Keratinocyte (primary cell): Measurements from ENCODE around the gene HEPACAM. TPM values are rescaled to one million over a fixed set of nuclear protein-coding genes. Genes with fewer than 3 reads are reported as not detected.

Source experiments
- DNase-seq: peaks from one replicate; pipeline ENCODE4 v3.0.0-alpha.2; 2011; ENCODE audit warnings: low read depth, missing footprints, low spot score
- FAIRE-seq: peaks from 2 replicates; lab custom pipeline; 2011; peaks lifted over from hg19 to GRCh38; lab: Jason Lieb, UNC
- H2AFZ ChIP-seq: 2 replicates; pipeline ENCODE4 v1.6.0; 2012; ENCODE audit warnings: low read length, control low read depth, inconsistent platforms; ENCODE audit not compliant: control insufficient read depth
- H3K27ac ChIP-seq: 2 replicates; pipeline ENCODE4 v1.5.1; 2011; ENCODE audit warnings: low read length; ENCODE audit not compliant: control insufficient read depth, insufficient read depth
- H3K27me3 ChIP-seq: 3 replicates; pipeline ENCODE4 v1.6.0; 2011; ENCODE audit warnings: low read length; ENCODE audit not compliant: control insufficient read depth, insufficient read depth; ENCODE audit errors: extremely low read depth
- H3K36me3 ChIP-seq, 2 experiments: 2 replicates in 1 of 2; 3 replicates in 1 of 2; pipeline ENCODE4 v1.5.1; 2011; ENCODE audit warnings: low read length in 2 of 2, mild to moderate bottlenecking in 1 of 2; ENCODE audit not compliant: control insufficient read depth in 2 of 2, insufficient read depth in 2 of 2; ENCODE audit errors: extremely low read depth in 1 of 2
- H3K4me1 ChIP-seq: 3 replicates; pipeline ENCODE4 v1.5.1; 2011; ENCODE audit warnings: low read length; ENCODE audit not compliant: control insufficient read depth, insufficient read depth; ENCODE audit errors: extremely low read depth
- H3K4me2 ChIP-seq: 3 replicates; pipeline ENCODE4 v1.6.0; 2011; ENCODE audit warnings: low read depth, low read length; ENCODE audit not compliant: control insufficient read depth, insufficient read depth; ENCODE audit errors: extremely low read depth
- H3K4me3 ChIP-seq, 3 experiments: fragments of 200-600 bp in 1 of 3; sonication (generic) in 1 of 3; 2 replicates in 2 of 3; 3 replicates in 1 of 3; pipeline ENCODE4 v1.5.1; 2011 to 2016; ENCODE audit warnings: low read length in 3 of 3, mild to moderate bottlenecking in 3 of 3, control low read depth in 2 of 3, inconsistent platforms in 1 of 3, low read depth in 1 of 3, mixed read lengths in 1 of 3, mixed run types in 1 of 3, moderate library complexity in 1 of 3; ENCODE audit not compliant: control insufficient read depth in 2 of 3, insufficient read depth in 2 of 3; ENCODE audit errors: extremely low read depth in 1 of 3
- H3K79me2 ChIP-seq: 2 replicates; pipeline ENCODE4 v1.6.0; 2012; ENCODE audit warnings: low read length; ENCODE audit not compliant: control insufficient read depth, insufficient read depth
- H3K9ac ChIP-seq: 3 replicates; pipeline ENCODE4 v1.6.0; 2011; ENCODE audit warnings: low read length; ENCODE audit not compliant: control insufficient read depth, insufficient read depth; ENCODE audit errors: extremely low read depth
- H3K9me1 ChIP-seq: 3 replicates; pipeline ENCODE4 v1.6.0; 2011; ENCODE audit warnings: low read length; ENCODE audit not compliant: control insufficient read depth, insufficient read depth; ENCODE audit errors: extremely low read depth
- H3K9me3 ChIP-seq: 2 replicates; pipeline ENCODE4 v1.5.1; 2012; ENCODE audit warnings: low read depth, low read length; ENCODE audit not compliant: control insufficient read depth
- H4K20me1 ChIP-seq: 3 replicates; pipeline ENCODE4 v1.6.0; 2011; ENCODE audit warnings: low read length; ENCODE audit not compliant: control insufficient read depth, insufficient read depth; ENCODE audit errors: extremely low read depth
- CTCF ChIP-seq, 3 experiments: IDR thresholded peaks in 1 of 3; conservative IDR thresholded peaks in 1 of 3; optimal IDR thresholded peaks in 1 of 3; 2 replicates in 2 of 3; 3 replicates in 1 of 3; pipeline versions ENCODE3 to v1.5.1; 2011; ENCODE audit warnings: low read length in 3 of 3, mild to moderate bottlenecking in 3 of 3, moderate library complexity in 2 of 3, control low read depth in 1 of 3, inconsistent platforms in 1 of 3; ENCODE audit not compliant: insufficient read depth in 2 of 3; ENCODE audit errors: extremely low read depth in 1 of 3
- EZH2 ChIP-seq: IDR thresholded peaks from one replicate; pipeline ENCODE4 v1.6.1; 2012; ENCODE audit warnings: inconsistent platforms, mild to moderate bottlenecking, low read length, moderate library complexity
- dilution Hi-C: fragments of 300-500 bp; cut with MboI; formaldehyde crosslinking; loops from one replicate; pipeline ENCODE4 v1.7.0; 2020; ENCODE audit warnings: low sequenced_read_pairs; ENCODE audit not compliant: extremely low pct_ligation_motif_present
- polyA plus RNA-seq, 5 experiments: library from polyadenylated mRNA; depleted of rRNA in 3 of 5; stranded (reverse) in 3 of 5; stranded (forward) in 1 of 5; unstranded in 1 of 5; fragments of >200 nt; gene quantifications; 1 replicate in 1 of 5; 2 replicates in 3 of 5; 3 replicates in 1 of 5; pipeline versions ENCODE4 v1.2.1 to v1.2.3, GENCODE V29; 2011 to 2012; ENCODE audit warnings: missing spikeins in 2 of 5, low read depth in 1 of 5, low replicate concordance in 1 of 5

Gene HEPACAM
- polyA plus RNA-seq, 1 donor (not counting 4 experiments of a cell fraction or from before 2014, with no cell fraction given) = not detected

- no peak for DNase-seq
- FAIRE-seq = no peak
- dilution Hi-C loops = no loop called here
Observed at GRCh38 chr11:124872741-124873140, 63.1 kb downstream of the HEPACAM start.

GRCh38 chr11:124872280-124872679 lies 63.6 kb downstream of the HEPACAM start:
- H4K20me1 ChIP-seq = no peaks in the 10 kb centered on the region
- dilution Hi-C loops = no loop called here
- no peak for FAIRE-seq

More at GRCh38 chr11:124872741-124873140, 63.1 kb downstream of the HEPACAM start:
- H3K9ac ChIP-seq = no peak overlapping the region
- no peak overlapping the region for H2AFZ ChIP-seq
- no peak overlapping the region for H3K4me3 ChIP-seq
- no peak overlapping the region for H3K27ac ChIP-seq
- H3K4me2 ChIP-seq = no peak overlapping the region
- H3K36me3 ChIP-seq = no peaks in the 10 kb centered on the region
- no peaks in the 10 kb centered on the region for H3K9me3 ChIP-seq
- H3K4me1 ChIP-seq = peaks cover 15% of the 10 kb centered on the region
- peaks cover 68% of the 10 kb centered on the region for H3K27me3 ChIP-seq
- TF ChIP-seq EZH2 = peak; percentile 16
- TF ChIP-seq CTCF (optimal IDR thresholded peaks at IDR 0.05 in 1 of 3, IDR thresholded peaks at IDR 0.05 in 1 of 3, conservative IDR thresholded peaks at IDR 0.05 in 1 of 3; ENCODE audit: extremely low read depth in 1 of 3, insufficient read depth in 2 of 3, low read length in 3 of 3) = no peak
- H3K9me1 ChIP-seq = no peaks in the 10 kb centered on the region
- no peaks in the 10 kb centered on the region for H4K20me1 ChIP-seq
- no peaks in the 10 kb centered on the region for H3K79me2 ChIP-seq

More at GRCh38 chr11:124872280-124872679, 63.6 kb downstream of the HEPACAM start:
- Histone ChIP-seq H3K4me3 (no peak overlapping the region), H3K27me3 (peaks cover 72% of the 10 kb centered on the region), H3K4me2 (no peak overlapping the region), H3K36me3 (no peaks in the 10 kb centered on the region), H3K4me1 (peaks cover 11% of the 10 kb centered on the region), H3K9me3 (no peaks in the 10 kb centered on the region), H3K9me1 (no peaks in the 10 kb centered on the region), H2AFZ (no peak overlapping the region), H3K27ac (no peak overlapping the region), H3K9ac (no peak overlapping the region), H3K79me2 (no peaks in the 10 kb centered on the region)
- DNase-seq = no peak
- TF ChIP-seq EZH2 (peak; percentile 24), CTCF (optimal IDR thresholded peaks at IDR 0.05 in 1 of 3, IDR thresholded peaks at IDR 0.05 in 1 of 3, conservative IDR thresholded peaks at IDR 0.05 in 1 of 3; ENCODE audit: extremely low read depth in 1 of 3, insufficient read depth in 2 of 3, low read length in 3 of 3) (no peak)
